Measurements from ENCODE around the gene CNIH2.
A peak's percentile ranks its signal among the peaks of the same experiment; 100 is the strongest.
"Not testable (repeated sequence)": the region's sequence is repeated elsewhere in the genome, so short reads cannot be mapped to it uniquely, and the experiment has no call there.

CNIH2 gene

DNA sequence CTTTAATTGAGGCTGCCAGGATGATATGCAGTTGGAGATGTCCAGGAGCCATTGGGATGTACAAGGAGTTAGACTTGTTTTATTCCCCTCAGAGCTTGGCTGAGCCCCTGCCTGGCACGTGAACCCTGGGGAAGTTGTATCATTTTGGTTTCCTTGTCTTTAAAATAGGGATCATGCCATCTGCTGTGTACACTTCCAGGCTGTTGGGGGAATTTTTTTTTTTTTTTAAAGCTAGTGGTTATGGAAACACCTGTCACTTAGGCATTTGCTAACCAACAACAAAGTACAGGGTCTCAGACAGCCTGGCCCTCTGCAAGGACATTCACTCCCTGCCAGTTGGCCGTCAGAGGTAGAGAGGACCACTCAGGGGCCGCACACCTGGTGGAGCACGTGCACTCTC, 18.0 kb upstream of the CNIH2 start:
- no peak for FAIRE-seq

DNA sequence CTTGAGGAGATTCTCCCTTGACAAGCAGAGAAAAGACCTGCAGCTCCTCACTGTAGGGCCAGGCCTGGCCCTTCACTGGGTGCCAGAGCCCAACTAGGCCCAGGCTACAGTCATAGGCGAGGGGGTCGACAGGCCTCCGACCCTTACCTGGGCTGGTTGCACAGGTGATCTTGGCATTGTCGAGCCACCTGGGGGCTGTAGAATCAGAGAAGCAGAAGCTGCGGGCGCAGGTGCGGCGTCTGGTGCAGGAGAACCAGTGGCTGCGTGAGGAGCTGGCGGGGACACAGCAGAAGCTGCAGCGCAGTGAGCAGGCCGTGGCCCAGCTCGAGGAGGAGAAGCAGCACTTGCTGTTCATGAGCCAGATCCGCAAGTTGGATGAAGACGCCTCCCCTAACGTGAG, 16.4 kb upstream of the CNIH2 start:
- FAIRE-seq: no peak

DNA sequence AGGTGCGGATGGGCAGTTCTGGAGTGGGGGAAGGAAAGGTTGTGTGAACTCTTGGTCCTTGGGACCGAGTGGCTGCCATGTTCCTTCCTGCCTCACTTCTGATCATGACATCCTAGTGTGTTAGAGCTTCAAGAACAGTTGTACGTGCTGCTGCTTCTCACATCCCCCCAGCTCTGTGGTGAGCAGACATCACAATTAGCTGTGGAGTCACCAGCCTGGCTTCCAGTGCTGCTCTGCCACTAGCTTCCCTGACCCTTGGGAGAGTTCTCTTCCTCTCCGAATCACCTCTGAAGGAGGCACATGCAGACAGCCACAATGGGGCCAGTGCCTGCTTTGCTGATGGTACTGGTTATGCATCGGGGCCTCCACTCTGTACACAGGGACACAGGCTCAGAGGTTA, 15.8 kb upstream of the CNIH2 start:
- FAIRE-seq: no peak

DNA sequence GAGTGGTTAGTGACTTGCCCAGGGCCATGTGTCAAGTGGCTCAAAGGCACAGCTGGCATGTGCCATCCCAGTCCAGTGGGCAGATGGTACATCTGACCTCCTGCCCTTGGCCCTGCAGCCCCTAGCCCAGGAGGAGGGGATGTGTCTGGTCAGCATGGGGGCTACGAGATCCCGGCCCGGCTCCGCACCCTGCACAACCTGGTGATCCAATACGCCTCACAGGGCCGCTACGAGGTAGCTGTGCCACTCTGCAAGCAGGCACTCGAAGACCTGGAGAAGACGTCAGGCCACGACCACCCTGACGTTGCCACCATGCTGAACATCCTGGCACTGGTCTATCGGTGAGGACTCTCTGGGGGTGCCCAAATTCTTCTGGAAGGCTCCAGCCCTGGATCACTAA, 15.3 kb upstream of the CNIH2 start:
- no peak for FAIRE-seq

DNA sequence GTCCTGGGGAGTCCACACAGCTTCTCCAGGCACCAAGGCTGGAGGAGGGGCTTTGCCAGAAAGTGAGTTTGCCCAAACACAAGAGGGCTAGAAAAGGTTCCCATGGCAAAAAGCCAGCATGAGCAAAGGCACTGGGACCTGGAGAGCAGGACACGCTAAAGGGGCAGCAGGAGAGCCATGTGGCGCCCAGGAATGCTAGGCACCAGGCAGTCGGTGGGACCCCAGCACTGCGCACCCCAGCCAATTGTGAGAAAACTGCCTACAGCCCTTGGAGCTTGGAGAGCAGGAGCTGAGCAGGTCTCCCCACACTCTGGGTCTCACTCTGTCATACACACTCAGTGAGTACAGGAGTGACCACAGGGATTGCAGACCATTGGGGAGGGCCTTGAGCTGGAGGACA, 14.7 kb upstream of the CNIH2 start:
- no peak for FAIRE-seq

DNA sequence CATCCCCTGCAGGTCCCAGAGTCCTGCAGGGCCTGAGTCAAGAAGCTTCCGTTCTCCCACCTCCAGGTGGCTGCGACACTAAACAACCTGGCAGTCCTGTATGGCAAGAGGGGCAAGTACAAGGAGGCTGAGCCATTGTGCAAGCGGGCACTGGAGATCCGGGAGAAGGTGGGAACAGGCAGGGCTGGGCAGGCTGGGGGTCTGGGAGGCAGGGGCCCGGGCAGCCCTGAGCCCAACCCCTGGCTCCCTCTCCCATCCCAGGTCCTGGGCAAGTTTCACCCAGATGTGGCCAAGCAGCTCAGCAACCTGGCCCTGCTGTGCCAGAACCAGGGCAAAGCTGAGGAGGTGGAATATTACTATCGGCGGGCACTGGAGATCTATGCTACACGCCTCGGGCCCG, 14.2 kb upstream of the CNIH2 start:
- FAIRE-seq: no peak

DNA sequence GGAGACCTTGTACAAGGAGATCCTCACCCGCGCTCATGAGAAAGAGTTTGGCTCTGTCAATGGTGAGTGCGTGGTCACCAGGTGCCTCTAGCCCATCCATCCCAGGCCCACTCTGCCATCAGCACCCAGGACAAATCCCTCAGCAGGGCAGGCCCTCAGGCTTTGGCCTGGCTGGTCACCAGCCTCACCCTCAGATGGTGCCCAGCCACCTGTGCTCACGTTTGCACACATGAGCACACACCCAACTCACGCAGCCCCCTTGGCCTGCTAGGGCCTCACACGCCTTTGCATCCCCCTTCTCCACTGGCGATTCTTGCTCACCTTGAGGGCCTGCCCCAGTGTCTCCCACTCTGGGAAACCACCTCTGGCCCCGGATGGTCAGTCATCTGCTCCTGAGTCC, 13.6 kb upstream of the CNIH2 start:
- no peak for FAIRE-seq

DNA sequence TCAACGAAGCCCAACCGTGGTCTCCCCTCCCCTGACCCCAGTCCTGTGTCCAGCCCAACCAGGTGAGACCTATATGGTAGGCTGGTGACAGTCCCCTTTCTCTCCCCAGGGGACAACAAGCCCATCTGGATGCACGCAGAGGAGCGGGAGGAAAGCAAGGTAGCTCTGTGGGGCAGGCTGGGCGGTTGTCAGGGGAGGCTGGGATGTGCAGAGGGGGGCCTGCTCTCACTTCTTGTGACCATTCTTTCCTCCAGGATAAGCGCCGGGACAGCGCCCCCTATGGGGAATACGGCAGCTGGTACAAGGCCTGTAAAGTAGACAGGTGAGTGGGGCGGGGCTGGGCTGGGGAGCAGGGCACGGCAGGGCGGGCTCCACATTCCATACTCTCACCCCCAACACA, 13.1 kb upstream of the CNIH2 start:
- no peak for FAIRE-seq

DNA sequence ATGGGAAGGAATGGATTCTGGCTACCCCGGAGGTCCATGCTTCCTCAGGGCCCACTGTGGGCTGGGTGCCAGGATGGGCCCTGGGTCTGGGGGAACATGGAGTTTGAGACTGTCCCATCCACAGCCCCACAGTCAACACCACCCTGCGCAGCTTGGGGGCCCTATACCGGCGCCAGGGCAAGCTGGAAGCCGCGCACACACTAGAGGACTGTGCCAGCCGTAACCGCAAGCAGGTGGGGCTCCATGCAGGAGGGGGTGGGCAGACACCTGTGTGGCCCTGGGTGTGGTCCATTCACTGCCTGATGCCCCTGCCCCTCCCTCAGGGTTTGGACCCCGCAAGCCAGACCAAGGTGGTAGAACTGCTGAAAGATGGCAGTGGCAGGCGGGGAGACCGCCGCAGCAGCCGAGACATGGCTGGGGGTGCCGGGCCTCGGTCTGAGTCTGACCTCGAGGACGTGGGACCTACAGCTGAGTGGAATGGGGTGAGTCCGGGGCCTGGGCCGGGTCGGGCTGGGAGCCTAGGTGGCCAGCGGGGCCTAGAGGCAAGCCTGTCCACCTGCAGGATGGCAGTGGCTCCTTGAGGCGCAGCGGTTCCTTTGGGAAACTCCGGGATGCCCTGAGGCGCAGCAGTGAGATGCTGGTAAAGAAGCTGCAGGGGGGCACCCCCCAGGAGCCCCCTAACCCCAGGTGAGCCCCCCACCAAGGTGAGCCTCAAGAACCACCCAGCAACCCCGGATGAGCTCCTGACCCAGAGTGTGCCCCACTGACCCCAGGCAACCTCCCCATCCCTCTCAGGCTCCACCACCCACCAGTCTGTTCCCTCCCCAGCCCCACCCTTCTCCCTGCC, 12.2 kb upstream of the CNIH2 start:
- FAIRE-seq: no peak

DNA sequence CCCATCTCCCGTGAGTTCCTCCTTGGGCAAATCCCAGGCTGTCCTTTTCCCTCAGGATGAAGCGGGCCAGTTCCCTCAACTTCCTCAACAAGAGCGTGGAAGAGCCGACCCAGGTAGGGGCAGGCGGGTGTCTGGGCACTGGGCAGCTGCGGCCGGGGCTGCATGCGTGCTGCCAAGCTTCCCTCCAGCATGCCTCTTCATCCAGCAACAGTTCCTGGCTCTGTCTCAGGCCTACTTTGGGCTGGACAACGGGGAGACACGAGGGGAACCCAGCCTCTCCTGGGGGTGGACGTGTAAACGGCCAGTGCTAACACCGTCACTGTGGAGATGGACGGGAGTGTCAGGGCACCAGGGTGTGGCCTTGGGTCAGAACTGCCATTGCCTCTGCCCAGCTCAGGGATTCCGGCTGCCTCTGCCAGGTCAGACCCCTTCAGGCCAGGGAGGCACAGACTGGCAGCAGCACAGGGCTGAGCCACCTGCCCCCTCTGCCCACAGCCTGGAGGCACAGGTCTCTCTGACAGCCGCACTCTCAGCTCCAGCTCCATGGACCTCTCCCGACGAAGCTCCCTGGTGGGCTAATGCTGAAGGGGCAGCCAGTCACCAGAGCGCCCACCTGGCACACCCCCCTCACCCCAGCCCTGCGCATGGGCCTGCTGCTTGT, 11.5 kb upstream of the CNIH2 start:
- no peak for FAIRE-seq

DNA sequence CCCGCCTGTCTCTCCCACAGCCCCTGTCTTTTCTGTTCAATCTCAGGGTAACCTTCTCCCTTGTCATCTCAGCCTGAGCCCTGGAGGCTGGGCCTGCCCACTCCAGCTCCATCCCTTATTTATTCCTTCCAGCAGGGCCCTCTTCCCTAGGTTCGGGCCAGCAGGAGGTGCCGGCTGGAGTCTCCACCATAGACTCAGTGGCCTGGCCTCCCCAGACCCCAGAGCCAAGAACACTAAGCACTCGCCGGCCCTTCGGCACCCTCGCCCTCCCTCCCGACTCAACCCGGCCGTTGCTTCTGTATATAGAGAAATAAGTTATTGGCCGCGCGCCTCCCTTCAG, 11.0 kb upstream of the CNIH2 start:
- FAIRE-seq: no peak

DNA sequence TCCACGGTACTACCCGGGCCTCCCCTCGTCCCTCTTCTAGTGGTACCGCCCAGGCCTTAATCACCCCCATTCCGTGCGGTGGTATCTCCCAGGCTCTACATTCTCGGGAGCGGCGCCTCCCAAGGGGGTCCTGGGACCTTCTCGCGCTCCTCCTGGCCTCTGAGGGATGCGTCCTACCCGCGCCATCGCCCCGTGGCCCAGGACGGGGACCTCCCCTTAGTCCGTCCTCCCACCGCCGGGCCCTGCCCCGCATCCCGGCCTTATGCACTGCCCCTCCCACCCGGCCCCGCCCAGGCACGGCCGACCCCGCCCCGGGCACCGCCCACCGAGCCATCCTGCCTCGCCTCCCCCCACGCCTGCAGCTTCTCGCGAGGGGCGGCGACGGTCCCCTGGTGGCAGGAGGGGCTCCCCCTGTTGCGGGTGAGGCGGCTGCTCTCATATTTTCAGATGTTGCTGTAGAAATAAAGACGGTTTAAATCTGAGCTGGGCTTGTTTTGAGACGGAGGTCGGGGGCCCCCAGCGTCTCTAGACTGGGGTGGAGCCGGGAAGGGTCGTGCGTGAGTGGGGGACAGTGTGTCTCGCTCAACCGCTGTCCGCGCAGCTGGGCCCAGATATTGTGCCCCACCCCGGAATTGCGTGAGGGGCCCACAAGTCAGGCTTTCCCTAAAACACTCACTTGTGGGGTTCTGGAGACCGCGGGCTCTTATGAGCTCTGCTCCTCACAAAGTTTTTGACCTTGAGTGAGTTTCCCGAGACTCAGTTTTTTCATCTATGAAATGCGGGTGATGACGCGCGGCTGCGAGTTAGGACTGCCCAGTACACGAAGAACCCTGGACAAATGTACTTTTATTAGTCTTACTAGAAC, 10.4 kb upstream of the CNIH2 start:
- FAIRE-seq: no peak

DNA sequence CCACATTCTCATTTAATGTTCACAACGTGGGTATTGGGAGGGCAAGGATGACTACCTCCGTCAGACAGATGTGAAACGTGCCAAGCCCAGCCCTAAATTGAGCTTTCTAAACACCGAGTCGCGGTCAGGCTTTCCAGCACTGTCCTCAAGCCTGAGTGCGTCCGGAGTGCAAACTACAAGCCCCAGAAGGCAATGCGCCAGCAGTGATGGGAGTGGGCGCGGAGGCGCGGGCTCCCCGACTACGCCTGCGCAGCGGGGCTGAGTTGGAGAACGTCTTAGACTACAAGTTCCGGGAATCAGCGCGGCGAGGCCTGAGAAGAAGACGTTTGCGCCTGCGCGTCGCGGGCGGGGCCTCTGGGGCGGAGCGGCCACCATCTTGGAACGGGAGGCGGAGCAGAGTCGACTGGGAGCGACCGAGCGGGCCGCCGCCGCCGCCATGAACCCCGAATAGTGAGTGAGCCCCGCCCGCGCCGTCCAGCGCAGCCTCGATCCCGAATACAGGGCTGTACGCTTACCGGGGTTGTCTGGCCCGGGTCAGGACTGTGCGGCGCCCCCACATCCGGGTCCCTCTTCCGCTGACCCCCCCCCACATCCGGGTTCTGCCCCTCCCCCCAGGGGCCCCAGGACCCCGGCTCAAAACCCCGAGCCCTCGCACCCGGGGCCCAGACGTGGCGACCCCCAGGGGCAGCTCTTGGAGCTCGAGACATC, 9.6 kb upstream of the CNIH2 start, which contains the start of gene RAB1B:
RAB1B (plus strand) TSS at position 396 of the 708 bp plus-strand sequence; CDS start at position 437, 41 bp downstream.
- FAIRE-seq: peak; percentile 43

DNA sequence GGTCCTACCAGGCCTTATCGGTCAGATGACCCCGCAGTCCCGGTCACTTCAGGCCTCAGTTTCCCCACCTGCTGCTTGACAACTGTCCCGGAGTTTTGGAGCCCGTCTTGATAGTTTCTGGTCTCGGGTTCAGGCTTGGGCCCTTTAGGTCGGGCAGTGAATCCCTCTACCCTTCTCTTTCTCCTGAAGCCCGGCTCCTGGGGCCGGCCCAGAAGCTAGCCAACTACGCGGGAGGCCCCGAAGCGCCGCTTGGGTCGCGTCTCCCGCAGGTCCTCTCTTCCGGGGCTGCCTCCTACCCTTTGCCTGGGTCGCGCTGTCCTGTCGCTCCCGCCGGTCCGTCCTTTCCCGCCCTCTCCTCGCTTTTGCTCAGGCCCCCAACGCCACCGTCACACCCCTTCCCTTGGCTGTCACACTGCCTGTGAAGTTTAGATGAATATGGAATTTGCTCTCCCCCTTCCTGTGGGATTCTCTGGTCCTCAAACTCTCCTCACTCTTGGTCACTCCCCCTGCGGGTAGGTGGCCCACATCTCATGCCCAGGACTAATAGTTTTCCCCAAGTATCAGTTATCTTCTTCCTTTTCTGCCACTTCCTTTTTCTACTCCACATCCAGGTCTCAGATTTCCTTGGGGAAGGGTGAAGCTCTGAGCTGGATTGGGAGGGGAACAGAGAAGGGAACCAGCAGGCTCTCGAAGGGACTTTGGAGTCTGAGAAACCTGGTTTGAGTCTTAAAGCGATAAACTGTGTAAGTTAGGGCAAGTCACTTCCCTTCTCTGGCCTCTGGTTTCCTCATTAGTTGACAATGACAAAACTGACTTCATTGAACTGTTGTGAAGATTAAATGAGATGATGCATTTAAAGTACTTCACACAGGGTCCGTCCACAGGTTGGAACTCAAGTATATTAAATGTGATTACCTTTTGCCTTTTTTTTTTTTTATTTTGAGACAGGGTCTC, 8.7 kb upstream of the CNIH2 start:
- FAIRE-seq: no peak

DNA sequence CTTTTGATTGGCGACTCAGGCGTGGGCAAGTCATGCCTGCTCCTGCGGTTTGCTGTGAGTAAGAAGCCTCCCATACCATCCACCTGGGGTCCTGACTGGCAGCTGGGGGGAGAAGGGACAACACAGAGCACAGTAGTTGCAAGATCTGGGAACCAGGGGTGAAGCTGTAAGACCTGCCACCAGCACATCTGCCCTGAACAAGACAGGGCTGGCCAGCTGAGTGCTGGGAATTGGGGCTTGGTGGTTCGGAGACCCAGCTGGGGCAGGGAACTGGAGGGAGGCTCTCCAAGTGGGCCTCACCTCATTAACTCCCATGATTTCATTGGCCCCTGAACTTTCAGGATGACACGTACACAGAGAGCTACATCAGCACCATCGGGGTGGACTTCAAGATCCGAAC, 6.2 kb upstream of the CNIH2 start:
- FAIRE-seq: no peak

DNA sequence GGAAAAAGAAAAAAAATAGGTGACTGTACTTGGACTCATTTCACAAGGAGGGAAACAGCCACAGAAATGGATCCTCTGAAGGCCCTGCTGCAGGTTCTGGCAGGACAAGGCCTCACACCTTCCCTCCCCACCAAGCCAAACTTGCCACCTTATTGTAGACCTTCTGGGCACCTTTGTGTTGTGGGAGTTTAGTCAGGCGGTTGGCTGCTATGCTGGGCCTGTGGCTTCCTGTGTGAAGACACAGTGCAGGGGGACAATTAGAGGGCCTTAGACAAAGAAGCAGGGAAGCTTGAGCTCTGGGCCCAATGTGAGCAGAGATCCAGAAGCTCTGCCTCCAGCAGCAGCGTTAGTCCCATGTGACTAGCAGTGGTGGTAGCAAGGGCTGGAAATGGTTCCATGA, 5.4 kb upstream of the CNIH2 start:
- no peak for FAIRE-seq

DNA sequence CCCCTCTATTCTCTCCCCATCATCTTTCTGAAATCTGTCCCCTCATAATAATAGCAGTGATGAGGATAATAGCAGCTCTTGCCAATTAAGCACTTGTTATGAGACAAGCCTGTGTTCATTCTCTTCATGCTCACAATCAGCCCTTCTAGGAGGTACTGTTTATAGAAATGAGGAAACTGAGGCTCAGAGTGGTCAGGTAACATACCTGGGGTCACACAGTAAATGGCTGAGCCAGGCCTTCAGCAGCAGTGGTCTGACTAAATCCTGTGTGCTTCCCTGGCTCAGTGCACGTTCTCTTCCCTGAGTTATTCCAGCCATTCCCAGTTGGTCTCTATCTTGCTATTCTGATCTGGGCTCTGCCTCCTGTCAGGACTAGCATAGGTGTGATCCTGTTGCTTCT, 3.8 kb upstream of the CNIH2 start:
- FAIRE-seq: no peak

DNA sequence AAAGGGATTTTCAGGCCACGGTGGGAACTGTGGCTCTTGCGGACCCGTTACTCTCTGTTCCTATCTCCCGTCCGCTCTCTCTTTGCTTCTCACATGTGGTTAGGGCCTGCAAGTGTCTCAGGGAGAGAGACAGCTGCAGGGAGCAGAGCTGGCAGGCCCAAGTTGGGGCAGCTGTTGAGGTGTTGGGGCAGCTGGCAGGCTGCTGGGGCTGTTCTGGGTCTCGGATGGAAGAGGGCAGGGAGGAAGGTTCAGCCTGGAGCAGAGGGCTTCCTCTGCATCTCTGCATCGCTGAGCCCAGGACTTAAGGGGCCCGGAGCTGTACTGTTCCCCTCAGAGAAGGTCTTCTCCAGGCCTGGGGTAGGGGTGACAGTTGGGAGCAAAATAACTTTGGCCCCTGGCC, 2.6 kb upstream of the CNIH2 start:
- no peak for FAIRE-seq

DNA sequence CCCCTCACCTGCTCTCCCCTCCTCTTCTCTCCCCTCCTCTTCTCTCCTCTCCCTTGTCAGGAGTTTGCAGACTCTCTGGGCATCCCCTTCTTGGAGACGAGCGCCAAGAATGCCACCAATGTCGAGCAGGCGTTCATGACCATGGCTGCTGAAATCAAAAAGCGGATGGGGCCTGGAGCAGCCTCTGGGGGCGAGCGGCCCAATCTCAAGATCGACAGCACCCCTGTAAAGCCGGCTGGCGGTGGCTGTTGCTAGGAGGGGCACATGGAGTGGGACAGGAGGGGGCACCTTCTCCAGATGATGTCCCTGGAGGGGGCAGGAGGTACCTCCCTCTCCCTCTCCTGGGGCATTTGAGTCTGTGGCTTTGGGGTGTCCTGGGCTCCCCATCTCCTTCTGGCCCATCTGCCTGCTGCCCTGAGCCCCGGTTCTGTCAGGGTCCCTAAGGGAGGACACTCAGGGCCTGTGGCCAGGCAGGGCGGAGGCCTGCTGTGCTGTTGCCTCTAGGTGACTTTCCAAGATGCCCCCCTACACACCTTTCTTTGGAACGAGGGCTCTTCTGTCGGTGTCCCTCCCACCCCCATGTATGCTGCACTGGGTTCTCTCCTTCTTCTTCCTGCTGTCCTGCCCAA, 1.9 kb upstream of the CNIH2 start:
- FAIRE-seq: no peak

DNA sequence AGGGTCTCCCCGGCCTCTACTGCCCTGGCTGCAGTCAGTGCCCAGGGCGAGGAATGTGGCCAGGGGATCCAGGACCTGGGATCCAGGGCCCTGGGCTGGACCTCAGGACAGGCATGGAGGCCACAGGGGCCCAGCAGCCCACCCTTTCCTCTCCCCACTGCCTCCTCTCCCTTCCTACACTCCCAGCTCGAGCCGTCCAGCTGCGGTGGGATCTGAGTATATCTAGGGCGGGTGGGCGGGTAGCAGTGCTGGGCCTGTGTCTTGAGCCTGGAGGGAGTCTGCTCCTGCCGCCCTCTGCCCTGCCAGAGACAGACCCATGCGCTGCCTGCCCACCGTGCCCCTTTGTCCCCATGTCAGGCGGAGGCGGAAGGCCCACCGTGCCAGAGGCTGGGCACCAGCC, 1.4 kb upstream of the CNIH2 start:
- FAIRE-seq: not testable (repeated sequence)

DNA sequence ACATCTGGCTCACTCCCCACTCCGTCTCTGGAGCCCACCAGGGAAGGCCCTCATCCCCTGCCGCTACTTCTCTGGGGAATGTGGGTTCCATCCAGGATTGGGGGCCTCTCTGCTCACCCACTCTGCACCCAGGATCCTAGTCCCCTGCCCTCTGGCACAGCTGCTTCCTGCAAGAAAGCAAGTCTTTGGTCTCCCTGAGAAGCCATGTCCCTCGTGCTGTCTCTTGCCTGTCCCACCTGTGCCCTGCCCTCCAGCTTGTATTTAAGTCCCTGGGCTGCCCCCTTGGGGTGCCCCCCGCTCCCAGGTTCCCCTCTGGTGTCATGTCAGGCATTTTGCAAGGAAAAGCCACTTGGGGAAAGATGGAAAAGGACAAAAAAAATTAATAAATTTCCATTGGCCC, 911 bp upstream of the CNIH2 start:
- not testable (repeated sequence) for FAIRE-seq
